SJCRH30 (cell line): ENCODE measurements around the gene TXN2. TPM values are rescaled to one million over a fixed set of nuclear protein-coding genes. Genes with fewer than 3 reads are reported as not detected.
"Not testable (repeated sequence)": the region's sequence is repeated elsewhere in the genome, so short reads cannot be mapped to it uniquely, and the experiment has no call there.

Experiments
- DNase-seq, 2 experiments: peaks; one replicate each; pipeline ENCODE4 v3.0.0-alpha.2; 2015 to 2020
- H3K27ac ChIP-seq: fragments of 250-450 bp; sonication (Bioruptor Pico); 2 replicates; pipeline ENCODE4 v1.5.1; 2020; ENCODE audit warnings: mild to moderate bottlenecking, moderate library complexity
- H3K27me3 ChIP-seq: fragments of 250-450 bp; sonication (Bioruptor Pico); 2 replicates; pipeline ENCODE4 v1.5.1; 2020; ENCODE audit warnings: mild to moderate bottlenecking, moderate library complexity
- H3K36me3 ChIP-seq: fragments of 250-450 bp; sonication (Bioruptor Pico); 2 replicates; pipeline ENCODE4 v1.5.1; 2020; ENCODE audit warnings: mild to moderate bottlenecking, moderate library complexity
- H3K4me1 ChIP-seq: fragments of 250-450 bp; sonication (Bioruptor Pico); 2 replicates; pipeline ENCODE4 v1.5.1; 2020; ENCODE audit warnings: mild to moderate bottlenecking, moderate library complexity
- H3K4me3 ChIP-seq: fragments of 250-450 bp; sonication (Bioruptor Pico); 2 replicates; pipeline ENCODE4 v1.5.1; 2020; ENCODE audit warnings: mild to moderate bottlenecking, moderate library complexity
- H3K9me3 ChIP-seq: fragments of 250-450 bp; sonication (Bioruptor Pico); replicated peaks from 2 replicates; pipeline ENCODE4 v1.5.1; 2020; ENCODE audit warnings: mild to moderate bottlenecking, moderate library complexity
- total RNA-seq: library from RNA; depleted of rRNA; stranded (reverse); fragments of >200 nt; shearing (Covaris generic); gene quantifications from 2 replicates; pipeline ENCODE4 v1.2.3, GENCODE V29; 2014

The TXN2 gene
- total RNA-seq, 1 experiment from 2014 or later: 45.6 TPM

DNA sequence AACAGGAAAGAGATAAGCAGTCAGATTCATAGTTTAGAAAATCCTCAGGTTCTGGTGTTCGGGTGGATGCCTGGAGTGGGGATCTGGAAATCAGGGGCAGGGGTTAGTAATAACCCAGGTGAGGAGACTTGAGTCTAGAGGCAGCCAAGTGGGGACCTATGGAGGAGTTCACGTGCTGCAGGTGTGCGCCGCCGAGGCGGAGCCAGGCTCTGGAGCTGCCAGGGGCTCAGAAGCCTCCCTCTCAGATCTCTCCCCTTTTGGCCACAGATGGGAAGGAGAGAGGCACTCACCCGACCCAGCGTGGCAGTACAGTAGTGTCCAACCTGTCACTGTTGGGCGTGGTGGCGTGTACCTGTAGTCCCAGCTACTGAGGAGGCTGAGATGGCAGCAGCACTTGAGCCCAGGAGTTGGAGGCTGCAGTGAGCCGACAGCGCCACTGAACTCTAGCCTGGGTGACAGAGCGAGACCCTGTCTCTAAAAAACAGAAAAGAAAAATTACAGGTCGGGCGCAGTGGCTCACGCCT is 27.5 kb downstream of the TXN2 start:
- H3K27ac ChIP-seq: no peak overlapping the region
- peaks cover 34% of the 10 kb centered on the region for H3K4me1 ChIP-seq
- H3K9me3 ChIP-seq: no peaks in the 10 kb centered on the region
- no peak overlapping the region for H3K4me3 ChIP-seq
- no peaks in the 10 kb centered on the region for H3K27me3 ChIP-seq
- DNase-seq: no peak
- no peaks in the 10 kb centered on the region for H3K36me3 ChIP-seq

DNA sequence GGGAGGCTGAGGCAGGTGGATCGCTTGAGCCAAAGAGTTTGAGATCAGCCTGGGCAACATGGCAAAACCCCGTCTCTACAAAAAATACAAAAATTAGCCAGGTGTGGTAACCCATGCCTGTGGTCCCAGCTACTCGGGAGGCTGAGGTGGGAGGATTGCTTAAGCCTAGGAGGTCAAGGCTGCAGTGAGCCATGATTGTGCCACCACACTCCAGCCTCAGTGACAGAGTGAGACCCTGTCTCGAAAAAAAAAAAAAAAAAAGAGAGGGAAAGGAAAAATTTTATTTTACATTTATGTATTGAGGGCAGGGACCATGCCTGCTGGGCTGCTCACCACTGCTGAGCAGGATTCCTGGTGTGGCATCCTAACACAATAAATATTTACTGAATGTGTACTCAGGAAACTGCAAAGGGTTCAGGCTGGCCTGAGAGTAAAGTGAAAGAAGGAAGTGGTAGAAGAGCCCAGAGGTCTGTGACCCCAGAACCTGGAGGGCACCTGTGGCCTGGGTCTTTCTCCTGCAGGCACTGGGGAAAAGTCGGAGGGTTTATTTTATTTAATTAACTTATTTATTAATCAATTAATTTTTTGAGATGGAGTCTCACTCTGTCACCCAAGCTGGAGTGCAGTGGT is 28.3 kb downstream of the TXN2 start:
- not testable (repeated sequence) for H3K4me3 ChIP-seq, H3K9me3 ChIP-seq, H3K36me3 ChIP-seq, H3K27ac ChIP-seq, DNase-seq, H3K27me3 ChIP-seq
- H3K4me1 ChIP-seq: peaks cover 25% of the 10 kb centered on the region

DNA sequence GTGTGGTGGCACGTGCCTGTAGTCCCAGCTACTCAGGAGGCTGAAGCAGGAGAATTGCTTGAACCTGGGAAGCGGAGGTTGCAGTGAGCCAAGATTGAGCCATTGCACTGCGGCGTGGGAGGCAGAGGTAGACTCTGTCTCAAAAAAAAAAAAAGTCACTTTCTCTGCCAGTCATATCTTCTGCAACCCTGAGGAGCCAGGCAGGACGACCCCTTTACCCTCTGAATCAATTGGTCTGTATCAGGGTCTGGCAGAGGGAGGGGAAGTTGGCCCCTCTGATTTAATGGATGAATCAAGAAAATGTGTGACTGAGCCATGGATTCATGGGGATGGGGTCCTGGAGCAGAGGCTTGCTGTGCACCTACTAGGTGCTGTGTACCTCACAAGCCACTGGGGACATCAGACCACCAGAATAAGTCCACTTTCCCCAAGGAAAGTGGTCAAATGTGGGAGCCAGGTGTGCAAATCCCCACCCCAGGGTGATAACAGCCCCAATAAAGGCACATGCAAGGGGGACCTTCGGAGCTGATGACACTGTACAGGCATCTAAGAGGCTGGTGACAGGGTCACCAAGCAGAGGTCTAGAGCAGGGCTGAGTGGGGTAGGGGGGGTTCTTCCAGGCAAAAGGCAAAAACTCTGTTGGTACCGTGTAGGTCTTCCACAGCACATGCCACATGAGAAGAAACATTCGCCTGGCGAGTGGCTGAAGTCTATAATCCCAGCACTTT is 29.0 kb downstream of the TXN2 start:
- H3K27ac ChIP-seq: peak overlapping the region; percentile 54; the same call in 1 of the 2 replicates
- H3K36me3 ChIP-seq: no peaks in the 10 kb centered on the region
- DNase-seq: no peak
- H3K4me1 ChIP-seq: peaks cover 19% of the 10 kb centered on the region
- no peak overlapping the region for H3K4me3 ChIP-seq
- H3K9me3 ChIP-seq: no peaks in the 10 kb centered on the region
- no peaks in the 10 kb centered on the region for H3K27me3 ChIP-seq

DNA sequence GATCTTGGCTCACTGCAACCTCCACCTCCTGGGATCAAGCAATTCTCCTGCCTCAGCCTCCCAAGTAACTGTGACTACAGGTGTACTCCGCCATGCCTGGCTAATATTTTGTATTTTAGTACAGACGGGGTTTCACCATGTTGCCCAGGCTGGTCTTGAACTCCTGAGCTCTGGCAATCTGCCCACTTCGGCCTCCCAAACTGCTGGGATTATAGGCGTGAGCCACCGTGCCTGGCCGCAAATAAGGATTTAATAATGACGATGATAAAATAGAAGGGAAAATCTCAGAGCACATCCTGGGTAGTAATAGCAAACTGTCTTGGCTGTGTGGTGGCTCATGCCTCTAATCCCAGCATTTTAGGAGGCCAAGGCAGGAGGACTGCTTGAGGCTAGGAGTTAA is 30.5 kb downstream of the TXN2 start:
- H3K4me3 ChIP-seq, DNase-seq, H3K36me3 ChIP-seq, H3K9me3 ChIP-seq, H3K27me3 ChIP-seq, H3K27ac ChIP-seq: not testable (repeated sequence)
- H3K4me1 ChIP-seq: peaks cover 21% of the 10 kb centered on the region

DNA sequence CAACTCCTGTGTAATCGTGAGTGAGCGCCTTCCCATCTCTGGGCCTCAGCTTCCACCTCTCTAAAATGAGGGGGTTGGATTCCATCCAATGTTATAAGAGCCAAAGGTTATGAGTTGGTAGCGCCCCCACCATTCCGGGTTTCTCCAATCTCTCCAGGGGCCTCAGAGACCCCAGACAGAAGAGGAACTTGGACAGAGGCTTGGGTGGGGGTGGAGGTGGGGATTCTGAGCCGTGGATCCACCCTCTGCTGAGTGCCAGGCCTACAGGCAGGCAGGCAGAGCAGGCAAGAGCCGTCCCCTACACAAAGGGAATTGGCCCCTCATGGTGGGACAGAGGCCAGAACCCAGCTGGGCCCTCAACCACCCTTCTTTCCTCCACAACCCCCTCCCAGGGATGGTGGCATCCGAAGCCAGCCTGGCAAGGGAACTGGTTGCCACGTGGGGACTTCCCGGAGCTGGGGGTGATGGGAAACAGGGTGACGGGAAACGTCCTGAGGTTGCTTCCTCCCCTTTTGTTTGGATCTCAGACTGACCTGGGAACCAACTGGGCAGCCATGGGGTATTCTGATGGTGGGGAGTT is 31.8 kb downstream of the TXN2 start:
- DNase-seq: no peak
- H3K4me3 ChIP-seq: no peak overlapping the region
- H3K9me3 ChIP-seq: no peaks in the 10 kb centered on the region
- H3K4me1 ChIP-seq: peaks cover 20% of the 10 kb centered on the region
- H3K27me3 ChIP-seq: no peaks in the 10 kb centered on the region
- no peaks in the 10 kb centered on the region for H3K36me3 ChIP-seq
- no peak overlapping the region for H3K27ac ChIP-seq

DNA sequence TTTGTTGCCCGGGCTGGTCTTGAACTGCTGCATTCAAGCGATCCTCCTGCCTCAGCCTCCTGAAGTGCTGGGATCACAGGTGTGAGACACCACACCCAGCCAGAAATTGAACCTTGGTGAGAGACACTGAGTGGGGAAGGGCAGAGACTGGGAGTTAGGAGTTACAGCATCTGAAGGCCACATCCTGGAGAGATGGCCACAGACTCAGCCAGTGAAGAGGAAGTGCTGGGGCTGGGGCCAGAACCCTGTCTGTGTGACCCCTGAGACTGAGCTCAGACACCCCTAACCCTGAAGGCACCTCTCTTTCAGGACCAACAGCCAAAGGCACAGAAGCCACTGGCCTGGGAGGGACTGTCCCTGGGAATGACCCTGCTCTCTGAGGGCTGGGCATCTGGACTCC is 33.8 kb downstream of the TXN2 start:
- Histone ChIP-seq H3K27ac (no peak overlapping the region), H3K4me3 (no peak overlapping the region), H3K9me3 (no peaks in the 10 kb centered on the region), H3K4me1 (peaks cover 37% of the 10 kb centered on the region), H3K36me3 (no peaks in the 10 kb centered on the region), H3K27me3 (no peaks in the 10 kb centered on the region)
- DNase-seq: no peak

DNA sequence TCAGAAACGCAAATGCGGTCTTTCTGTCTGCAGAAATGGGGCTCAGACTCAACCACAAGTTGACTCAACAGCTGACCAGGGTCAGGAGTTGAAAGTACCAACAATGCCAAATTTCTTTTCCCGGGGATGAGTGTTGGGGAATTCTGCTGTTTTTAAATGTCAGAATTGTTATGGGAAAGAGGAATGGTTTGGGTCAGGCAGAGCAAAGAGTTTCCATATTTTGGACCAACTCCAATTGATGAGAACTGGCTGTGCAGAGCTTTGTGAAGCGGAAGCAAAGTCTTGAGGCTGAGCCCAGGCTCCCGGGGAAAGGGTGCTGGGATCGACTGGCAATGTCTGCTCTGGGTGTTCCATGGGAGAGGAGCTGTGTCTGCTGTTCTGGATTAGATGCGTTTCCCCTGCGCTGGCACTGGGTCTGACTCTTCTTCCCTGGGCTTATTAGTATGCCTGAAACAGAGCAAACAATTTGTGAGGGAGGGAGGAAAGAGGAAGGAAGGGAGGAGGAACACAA is 36.2 kb downstream of the TXN2 start:
- H3K4me3 ChIP-seq: peak overlapping the region; percentile 33

DNA sequence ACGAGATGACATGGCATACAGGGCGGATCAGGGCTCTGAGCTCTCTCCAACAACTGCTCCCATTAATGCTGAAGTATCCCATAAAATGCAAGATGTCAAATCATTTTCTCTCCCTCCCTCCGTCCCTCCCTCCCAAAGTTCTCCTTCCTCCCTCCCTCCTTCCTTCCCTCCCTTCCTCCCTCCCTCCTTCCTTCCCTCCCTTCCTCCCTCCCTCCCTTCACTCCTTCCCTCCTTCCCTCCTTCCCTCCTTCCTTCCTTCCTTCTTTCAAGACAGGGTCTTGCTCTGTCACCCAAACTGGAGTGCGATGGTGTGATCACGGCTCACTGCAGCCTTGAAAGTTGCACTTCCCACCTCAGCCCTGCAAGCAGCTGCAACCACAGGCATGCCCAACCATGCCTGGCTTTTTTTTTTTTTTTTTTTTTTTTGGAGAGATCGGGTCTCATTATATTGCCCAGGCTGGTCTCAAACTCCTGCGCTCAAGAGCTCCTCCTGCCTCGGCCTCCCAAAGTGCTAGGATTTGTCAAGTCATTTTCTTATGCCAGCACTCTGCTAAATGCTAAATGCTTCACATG is 38.2 kb downstream of the TXN2 start:
- H3K27ac ChIP-seq: peak overlapping the region; percentile 78

More for the DNA sequence above, 36.2 kb downstream of the TXN2 start:
- H3K27me3 ChIP-seq: no peaks in the 10 kb centered on the region
- no peaks in the 10 kb centered on the region for H3K36me3 ChIP-seq
- H3K9me3 ChIP-seq: no peaks in the 10 kb centered on the region
- peak overlapping the region; percentile 65 for H3K27ac ChIP-seq
- peaks cover 33% of the 10 kb centered on the region for H3K4me1 ChIP-seq
- peak; percentile 90 to 93 for DNase-seq

DNA sequence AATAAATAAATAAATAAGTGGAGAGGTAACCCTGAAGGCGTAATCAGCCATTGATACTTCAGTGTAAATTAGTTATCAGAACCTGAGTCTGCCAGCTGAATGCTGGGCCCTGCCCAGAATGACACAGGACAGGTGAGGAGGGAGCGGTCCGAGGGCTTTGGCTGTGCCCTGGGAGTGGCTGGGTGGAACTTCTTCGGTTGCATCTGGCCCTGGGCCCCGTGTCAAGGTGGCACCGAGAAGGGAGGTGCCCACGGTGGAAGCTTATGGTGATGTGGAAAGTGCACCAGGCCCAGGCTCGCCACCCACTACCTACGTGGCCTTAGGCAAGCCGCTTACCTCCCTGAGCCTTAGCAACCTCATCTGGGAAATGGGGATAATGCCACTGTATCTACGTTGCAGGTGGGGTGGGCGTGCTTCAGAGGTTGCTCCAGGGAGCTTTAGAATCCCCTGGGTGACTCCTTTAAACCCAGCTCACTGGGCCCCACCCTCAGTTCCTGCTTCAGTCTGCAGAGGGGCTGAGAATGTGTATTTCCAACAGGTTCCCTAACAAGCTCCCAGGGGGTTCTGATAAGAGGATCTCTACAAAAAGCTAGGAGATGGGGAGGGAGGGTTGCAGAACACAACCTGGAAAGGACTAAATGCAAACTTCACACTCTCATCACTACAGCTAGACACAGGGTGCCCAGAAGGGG is 38.8 kb downstream of the TXN2 start:
- no peaks in the 10 kb centered on the region for H3K36me3 ChIP-seq
- no peak overlapping the region for H3K4me3 ChIP-seq
- H3K27me3 ChIP-seq: no peaks in the 10 kb centered on the region
- H3K9me3 ChIP-seq: no peaks in the 10 kb centered on the region
- H3K4me1 ChIP-seq: peaks cover 52% of the 10 kb centered on the region
- peak overlapping the region; percentile 78 for H3K27ac ChIP-seq
- DNase-seq: peak in 1 of 2 experiments; percentile 17

More for the DNA sequence above, 38.2 kb downstream of the TXN2 start:
- Histone ChIP-seq H3K9me3 (no peaks in the 10 kb centered on the region), H3K4me3 (no peak overlapping the region), H3K27me3 (no peaks in the 10 kb centered on the region), H3K36me3 (no peaks in the 10 kb centered on the region), H3K4me1 (peaks cover 52% of the 10 kb centered on the region)
- peak; percentile 79 to 81 for DNase-seq

DNA sequence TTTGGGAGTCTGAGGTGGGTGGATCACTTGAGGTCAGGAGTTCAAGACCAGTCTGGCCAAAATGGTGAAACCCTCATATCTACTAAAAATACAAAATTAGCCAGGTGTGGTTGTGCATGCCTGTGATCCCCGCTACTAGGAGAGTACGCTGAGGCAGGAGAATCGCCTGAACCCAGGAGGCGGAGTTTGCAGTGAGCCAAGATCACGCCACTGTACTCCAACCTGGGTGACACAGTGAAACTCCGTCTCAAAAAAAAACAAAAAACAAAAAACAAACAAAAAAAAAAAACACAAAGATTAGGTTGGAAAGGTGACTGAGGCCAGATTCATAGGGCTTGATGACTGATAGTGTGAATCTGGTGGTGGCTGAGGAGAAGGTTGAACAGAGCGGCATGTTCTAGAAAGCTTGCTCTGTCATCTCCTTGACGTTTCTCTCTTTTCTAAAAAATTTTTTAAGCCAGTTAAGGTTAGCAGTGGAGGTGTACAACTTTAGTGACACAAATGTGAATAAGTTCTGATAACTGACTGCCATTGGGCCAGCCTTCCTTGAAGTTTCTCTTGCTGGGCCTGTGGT is 40.9 kb downstream of the TXN2 start:
- Histone ChIP-seq H3K36me3 (no peaks in the 10 kb centered on the region), H3K9me3 (no peaks in the 10 kb centered on the region), H3K27ac (peak overlapping the region; percentile 72), H3K4me1 (peaks cover 55% of the 10 kb centered on the region), H3K4me3 (no peak overlapping the region), H3K27me3 (no peaks in the 10 kb centered on the region)
- DNase-seq: no peak

DNA sequence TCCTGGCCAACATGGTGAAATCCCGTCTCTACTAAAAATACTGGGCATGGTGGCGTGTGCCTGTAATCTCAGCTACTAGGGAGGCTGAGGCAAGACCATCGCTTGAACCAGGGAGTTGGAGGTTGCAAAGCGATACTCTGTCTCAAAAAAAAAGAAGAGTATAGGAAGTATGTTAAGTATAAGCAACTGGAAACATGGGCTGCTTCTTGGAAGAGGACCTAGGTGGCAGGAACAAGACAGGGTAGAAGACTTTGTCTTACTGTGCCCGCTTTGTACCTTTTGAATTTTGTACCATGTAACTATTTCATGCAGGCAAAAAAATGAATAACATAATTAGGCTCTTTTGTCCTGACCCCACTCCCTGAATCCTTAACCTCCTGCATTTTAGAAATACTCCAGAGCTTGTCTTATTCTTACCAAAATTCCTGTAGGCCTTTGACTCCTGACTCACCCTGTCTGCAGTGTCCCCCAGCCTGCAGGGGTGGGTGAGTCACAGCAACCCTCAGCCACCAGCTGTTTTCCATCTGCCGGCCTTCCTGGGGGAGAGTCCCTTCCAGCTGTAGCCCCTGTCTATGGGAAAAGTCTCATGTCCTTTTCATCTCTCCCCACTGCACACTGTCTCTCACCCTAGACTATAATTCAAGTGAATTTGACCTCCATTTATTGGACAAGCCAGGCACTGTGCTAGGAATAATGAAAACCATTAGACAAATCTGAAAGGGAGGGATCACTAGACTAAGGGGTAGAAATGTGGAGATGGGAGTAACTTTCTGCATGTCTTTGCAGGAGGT is 41.8 kb downstream of the TXN2 start:
- peak; percentile 89 for DNase-seq
- Histone ChIP-seq H3K4me1 (peaks cover 58% of the 10 kb centered on the region), H3K27ac (peak overlapping the region; percentile 72), H3K4me3 (no peak overlapping the region), H3K36me3 (no peaks in the 10 kb centered on the region), H3K27me3 (no peaks in the 10 kb centered on the region), H3K9me3 (no peaks in the 10 kb centered on the region)

DNA sequence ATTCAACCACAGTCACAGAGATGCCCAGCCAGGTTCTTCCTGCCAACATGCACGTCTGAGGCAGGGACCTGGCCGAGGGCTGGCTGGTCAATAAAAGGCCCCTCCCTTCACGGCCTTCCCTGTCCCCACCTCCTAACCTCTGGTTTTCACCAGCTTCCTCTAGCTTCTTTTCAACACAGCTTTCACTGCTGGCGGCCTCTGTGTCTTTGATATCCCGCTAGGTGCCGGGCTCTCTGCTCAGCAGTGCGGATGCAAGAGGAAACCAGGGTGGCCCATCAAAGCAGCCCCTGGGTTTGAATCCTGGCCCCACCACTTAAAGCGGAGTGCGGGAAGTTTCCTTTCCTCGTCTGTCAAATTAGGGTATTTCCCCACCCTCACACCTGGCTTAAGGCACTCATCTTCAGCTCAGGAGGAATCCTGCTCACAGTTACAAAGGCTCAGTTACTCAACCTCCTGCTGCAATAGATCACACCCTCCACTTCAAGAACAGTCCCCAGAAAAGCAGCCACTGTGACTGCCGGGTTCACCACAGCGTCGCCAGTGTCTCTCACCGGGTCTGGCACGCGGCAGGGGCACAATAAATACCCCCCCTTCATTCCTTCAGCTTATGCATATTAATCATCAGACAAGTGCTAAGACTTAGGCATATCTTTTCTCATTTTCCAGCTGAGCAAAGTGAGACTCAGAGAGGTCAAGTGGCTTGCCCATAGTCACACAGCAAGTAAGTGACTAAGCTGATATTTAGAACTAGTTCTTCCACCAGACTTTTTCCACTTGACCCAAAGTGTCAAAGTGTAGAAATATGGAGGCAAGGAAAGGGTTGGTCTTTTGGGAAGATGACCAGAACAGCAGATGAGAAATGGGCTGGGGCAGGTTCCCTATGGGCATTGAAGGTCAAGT is 45.7 kb downstream of the TXN2 start:
- Histone ChIP-seq H3K4me3 (no peak overlapping the region), H3K4me1 (peaks cover 75% of the 10 kb centered on the region), H3K27me3 (no peaks in the 10 kb centered on the region), H3K27ac (no peak overlapping the region), H3K36me3 (no peaks in the 10 kb centered on the region), H3K9me3 (no peaks in the 10 kb centered on the region)
- peak in 1 of 2 experiments; percentile 38 for DNase-seq
